C4-2B (cell line): ENCODE data around the gene VWC2.

ENCODE experiments used
- H3K27ac ChIP-seq: fragments of 450-650 bp; 2 replicates; pipeline ENCODE4 v1.5.1; 2017
- ZFX ChIP-seq: fragments of 450-650 bp; IDR thresholded peaks from 2 replicates; pipeline ENCODE4 v1.6.1; 2017
- TF ChIP-seq, protein P1 (sequence below): fragments of 450-650 bp; conservative IDR thresholded peaks from 2 replicates; pipeline ENCODE4 v1.5.1; 2017; ENCODE audit warnings: mild to moderate bottlenecking

VWC2 gene

DNA sequence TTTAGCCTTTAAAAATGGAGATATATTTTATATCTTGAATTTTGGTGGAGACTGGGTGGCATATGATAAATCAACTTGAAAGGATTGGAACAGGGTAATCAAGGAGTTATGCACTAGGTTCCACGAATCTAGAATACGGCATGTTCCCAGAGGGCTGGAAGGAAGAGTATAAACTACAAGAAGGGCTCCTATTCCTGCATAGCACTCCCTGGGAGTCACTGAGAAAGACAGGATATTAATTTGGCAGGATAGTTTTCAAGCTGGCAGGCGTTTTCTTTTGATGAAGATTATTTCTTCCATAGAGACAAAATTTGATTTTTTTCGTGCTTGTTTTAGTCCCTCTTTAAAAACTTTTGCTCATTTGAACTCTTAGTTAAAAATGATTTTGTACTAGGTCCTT is 119.7 kb downstream of the VWC2 start:
- no peak overlapping the region for H3K27ac ChIP-seq
- TF ChIP-seq, protein P1, sequence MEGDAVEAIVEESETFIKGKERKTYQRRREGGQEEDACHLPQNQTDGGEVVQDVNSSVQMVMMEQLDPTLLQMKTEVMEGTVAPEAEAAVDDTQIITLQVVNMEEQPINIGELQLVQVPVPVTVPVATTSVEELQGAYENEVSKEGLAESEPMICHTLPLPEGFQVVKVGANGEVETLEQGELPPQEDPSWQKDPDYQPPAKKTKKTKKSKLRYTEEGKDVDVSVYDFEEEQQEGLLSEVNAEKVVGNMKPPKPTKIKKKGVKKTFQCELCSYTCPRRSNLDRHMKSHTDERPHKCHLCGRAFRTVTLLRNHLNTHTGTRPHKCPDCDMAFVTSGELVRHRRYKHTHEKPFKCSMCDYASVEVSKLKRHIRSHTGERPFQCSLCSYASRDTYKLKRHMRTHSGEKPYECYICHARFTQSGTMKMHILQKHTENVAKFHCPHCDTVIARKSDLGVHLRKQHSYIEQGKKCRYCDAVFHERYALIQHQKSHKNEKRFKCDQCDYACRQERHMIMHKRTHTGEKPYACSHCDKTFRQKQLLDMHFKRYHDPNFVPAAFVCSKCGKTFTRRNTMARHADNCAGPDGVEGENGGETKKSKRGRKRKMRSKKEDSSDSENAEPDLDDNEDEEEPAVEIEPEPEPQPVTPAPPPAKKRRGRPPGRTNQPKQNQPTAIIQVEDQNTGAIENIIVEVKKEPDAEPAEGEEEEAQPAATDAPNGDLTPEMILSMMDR, result no peak
- no peak for TF ChIP-seq ZFX

DNA sequence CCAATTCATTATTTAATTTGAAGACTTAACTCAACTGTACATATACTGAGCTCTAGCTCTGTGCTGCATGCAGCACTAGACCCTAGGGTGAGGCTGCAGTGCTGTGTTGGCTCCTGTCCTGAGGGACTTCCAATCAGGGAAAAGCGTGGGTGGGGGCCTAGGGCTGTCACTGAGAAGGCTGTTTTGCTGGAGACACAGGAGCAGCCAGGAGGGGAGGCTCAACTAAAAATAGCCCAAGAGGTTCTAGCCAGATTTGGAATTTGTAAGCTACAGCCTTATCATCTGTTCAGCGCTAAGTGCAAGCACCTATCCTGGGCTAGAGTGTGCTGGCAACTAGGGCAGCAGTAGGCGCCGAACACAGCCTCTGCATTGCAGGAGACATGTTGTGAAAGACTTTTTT is 121.1 kb downstream of the VWC2 start:
- TF ChIP-seq, protein P1, result no peak
- TF ChIP-seq ZFX, result no peak

DNA sequence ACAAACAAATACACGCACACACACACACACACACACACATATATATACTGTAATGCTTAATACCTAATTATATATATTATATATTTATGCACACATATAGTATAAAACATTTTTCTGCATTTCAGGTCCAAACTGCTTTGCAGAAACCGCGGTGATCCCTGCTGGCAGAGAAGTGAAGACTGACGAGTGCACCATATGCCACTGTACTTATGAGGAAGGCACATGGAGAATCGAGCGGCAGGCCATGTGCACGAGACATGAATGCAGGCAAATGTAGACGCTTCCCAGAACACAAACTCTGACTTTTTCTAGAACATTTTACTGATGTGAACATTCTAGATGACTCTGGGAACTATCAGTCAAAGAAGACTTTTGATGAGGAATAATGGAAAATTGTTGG is 138.5 kb downstream of the VWC2 start:
- TF ChIP-seq, protein P1, result no peak
- no peak for TF ChIP-seq ZFX

More for the DNA sequence above, 121.1 kb downstream of the VWC2 start:
- H3K27ac ChIP-seq, result no peak overlapping the region

DNA sequence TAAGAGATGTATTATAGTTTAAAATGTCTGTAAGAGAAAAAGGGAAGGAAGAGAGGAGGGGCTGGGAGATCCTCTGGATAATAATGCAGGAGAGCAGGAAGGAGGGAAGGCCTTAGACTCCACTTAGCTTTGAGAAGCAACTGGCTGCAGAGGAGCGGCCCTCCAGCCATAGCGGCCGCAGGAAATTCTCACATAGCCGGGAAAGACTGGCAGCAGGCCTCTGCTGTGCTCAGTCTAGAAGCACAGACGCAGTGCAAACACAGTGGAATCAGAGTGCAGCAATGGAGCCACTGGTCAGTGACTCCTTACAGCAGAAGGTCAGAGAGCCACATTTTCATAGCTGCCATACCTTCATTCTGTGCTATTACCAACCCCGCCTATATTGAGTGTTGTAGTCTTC is 153.3 kb downstream of the VWC2 start:
- TF ChIP-seq, protein P1, result no peak
- no peak for TF ChIP-seq ZFX
- H3K27ac ChIP-seq, result no peak overlapping the region

More for the DNA sequence above, 138.5 kb downstream of the VWC2 start:
- no peak overlapping the region for H3K27ac ChIP-seq

DNA sequence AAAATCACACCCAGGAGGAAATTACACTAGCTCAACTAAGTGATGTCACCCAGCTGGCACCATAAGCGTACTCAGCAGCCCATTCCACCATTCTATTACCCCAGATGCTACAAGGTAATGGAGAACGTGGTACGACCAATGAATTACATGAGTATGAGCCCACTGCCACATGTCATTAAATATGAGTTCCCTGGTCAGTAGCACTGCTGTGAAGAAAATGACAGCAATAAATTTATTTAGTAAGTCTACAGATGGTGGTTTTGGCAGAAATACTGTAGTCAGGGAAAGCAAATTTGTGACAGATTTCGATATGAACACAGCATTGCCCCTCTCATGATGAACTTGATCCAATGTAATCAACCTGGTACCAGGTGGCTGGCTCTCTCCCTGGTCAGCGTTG is 154.2 kb downstream of the VWC2 start:
- no peak overlapping the region for H3K27ac ChIP-seq
- no peak for TF ChIP-seq ZFX
- TF ChIP-seq, protein P1, result no peak

DNA sequence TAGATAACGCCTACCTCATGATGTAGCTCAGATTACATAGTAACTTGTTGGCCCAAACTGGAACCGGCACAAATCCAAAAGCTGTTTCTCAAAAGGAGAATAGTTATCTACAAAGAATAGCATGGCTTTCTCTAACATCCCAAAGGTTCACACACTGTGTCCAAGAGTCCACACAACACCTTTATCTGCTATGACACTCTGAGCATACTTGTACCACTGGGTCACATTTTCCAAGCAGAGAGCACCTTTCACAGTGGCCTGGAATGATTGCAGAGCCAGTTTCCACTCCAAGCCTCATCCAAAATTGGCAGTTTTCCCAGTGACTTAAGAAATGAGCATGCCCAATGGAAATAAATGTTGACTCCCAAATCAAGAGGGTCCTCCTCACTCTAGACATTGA is 155.3 kb downstream of the VWC2 start:
- no peak for TF ChIP-seq ZFX
- TF ChIP-seq, protein P1, result no peak
- no peak overlapping the region for H3K27ac ChIP-seq

DNA sequence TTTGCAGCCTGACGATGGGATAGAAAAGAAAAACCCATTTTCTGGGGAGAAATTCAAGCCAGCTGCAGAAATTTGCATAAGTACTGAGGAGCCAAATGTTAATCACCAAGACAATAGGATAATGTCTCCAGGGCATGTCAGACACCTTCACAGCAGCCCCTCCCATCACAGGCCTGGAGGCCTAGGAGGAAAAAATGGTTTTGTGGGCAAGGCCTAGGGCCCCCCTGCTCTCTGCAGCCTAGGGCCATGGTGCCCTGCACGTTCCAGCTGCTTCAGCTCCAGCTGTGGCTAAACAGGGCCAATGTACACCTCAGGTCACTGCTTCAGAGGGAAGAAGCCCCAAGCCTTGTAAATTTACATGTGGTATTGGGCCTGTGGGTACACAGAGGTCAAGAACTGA is 158.2 kb downstream of the VWC2 start:
- TF ChIP-seq, protein P1, result no peak
- no peak for TF ChIP-seq ZFX
- H3K27ac ChIP-seq, result no peak overlapping the region
